ENCODE data around the gene MLLT1. TPM values are rescaled to one million over a fixed set of nuclear protein-coding genes. Genes with fewer than 3 reads are reported as not detected.

MLLT1 gene
- total and polyA plus RNA-seq, 2 of the 8 experiments (the other 6 are each of a cell fraction or from before 2014, with no cell fraction given), result 18.8 to 45.1 TPM

- no peaks in the 10 kb centered on the region for H3K9me3 ChIP-seq (ENCODE audit: insufficient read depth in 2 of 2, low read depth in 1 of 2, low read length in 1 of 2)
- H3K79me1 ChIP-seq (ENCODE audit: low read depth, low read length), result peaks cover 12% of the 10 kb centered on the region
- H4K91ac ChIP-seq (replicated peaks; ENCODE audit: insufficient read length, low read length), result no peak overlapping the region
- H4K5ac ChIP-seq (ENCODE audit: insufficient read length, low read depth, low read length), result no peak overlapping the region
- no peak overlapping the region for H3K14ac ChIP-seq (ENCODE audit: insufficient read length)
- POLR2A ChIA-PET (ENCODE audit: partially characterized antibody), result interaction anchor here (1.3 kb wide), 1 partner anchor 10 kb away, joined by 3 read pairs; no protein-coding TSS in a partner anchor
- H3K4ac ChIP-seq (replicated peaks; ENCODE audit: insufficient read length, low read depth, low read length), result no peak overlapping the region
- H3K4me2 ChIP-seq (ENCODE audit: insufficient read depth in 1 of 2, low read depth in 2 of 2, low read length in 2 of 2), result no peak overlapping the region
- WGBS, 2 experiments (ENCODE audit: extremely low coverage in 1 of 2, insufficient coverage in 1 of 2, insufficient read length in 1 of 2, insufficient replicate concordance in 2 of 2, low coverage in 1 of 2, low lambda C conversion rate in 2 of 2, missing lambda C conversion rate in 1 of 2), result 100% methylated on average over 4 of the region's 4 CpGs; no CpG with 5 or more reads in 1 of the 2 experiments
- no peak overlapping the region for H3K27ac ChIP-seq (ENCODE audit: low read depth, low read length)
- FAIRE-seq (no peak), DNase-seq (ENCODE audit: low read depth in 1 of 2, low spot score in 2 of 2) (no peak)
- no peak overlapping the region for H3K9ac ChIP-seq (replicated peaks in 1 of 4; ENCODE audit: extremely low read depth in 1 of 4, low read depth in 3 of 4, low read length in 3 of 4)
- no peak overlapping the region for H3K56ac ChIP-seq (replicated peaks; ENCODE audit: insufficient read length, low read depth, low read length)
- H2BK120ac ChIP-seq (replicated peaks; ENCODE audit: low read depth, low read length), result no peak overlapping the region
- peaks cover 0 to 3% (median 0%) of the 10 kb centered on the region in 4 experiments; a peak in 1 of 7 replicates for H3K4me1 ChIP-seq (replicated peaks in 1 of 4; ENCODE audit: control insufficient read depth in 3 of 4, insufficient read depth in 4 of 4, low read length in 3 of 4)
- H2BK20ac ChIP-seq (ENCODE audit: low read length), result no peak overlapping the region
- H3K36me3 ChIP-seq (ENCODE audit: control insufficient read depth in 2 of 4, insufficient read depth in 4 of 4, low read length in 3 of 4), result peaks cover 10 to 23% (median 12%) of the 10 kb centered on the region in 4 experiments; a peak in 5 of 8 replicates
- peaks cover under 1% of the 10 kb centered on the region; the same call in 1 of the 2 replicates for H3K23me2 ChIP-seq (ENCODE audit: low read depth, low read length)
- peaks cover 10 to 25% of the 10 kb centered on the region in 2 experiments for H4K20me1 ChIP-seq (replicated peaks in 1 of 2; ENCODE audit: control insufficient read depth in 1 of 2, insufficient read depth in 2 of 2, low read length in 2 of 2)
- CTCF ChIA-PET (ENCODE audit: partially characterized antibody), result interaction anchor here (1.7 to 3.0 kb wide), 2 partner anchors 14 to 37 kb away, joined by 5 to 16 read pairs; no protein-coding TSS in a partner anchor
- no peak overlapping the region for H2BK5ac ChIP-seq (ENCODE audit: low read depth, low read length)
- H3K18ac ChIP-seq (ENCODE audit: extremely low read depth, low read length), result no peak overlapping the region
- no peak overlapping the region for H4K8ac ChIP-seq (ENCODE audit: extremely low read depth, insufficient read depth, low read length)
- no peaks in the 10 kb centered on the region; a peak in 1 of 7 replicates for H3K27me3 ChIP-seq (replicated peaks in 1 of 4; ENCODE audit: control insufficient read depth in 3 of 4, extremely low read depth in 1 of 4, insufficient read depth in 3 of 4, low read length in 3 of 4)
- H2BK12ac ChIP-seq (ENCODE audit: low read depth, low read length), result no peak overlapping the region
- H2BK15ac ChIP-seq (ENCODE audit: low read length), result no peak overlapping the region
- H3K79me2 ChIP-seq (ENCODE audit: control insufficient read depth in 1 of 2, insufficient read depth in 2 of 2, low read length in 2 of 2), result peaks cover 0 to 12% of the 10 kb centered on the region in 2 experiments; a peak in 2 of 4 replicates
- H2AK5ac ChIP-seq (ENCODE audit: low read depth, low read length), result no peak overlapping the region
- no peak overlapping the region for H2AFZ ChIP-seq (ENCODE audit: low read length)
- no peak overlapping the region for H3K23ac ChIP-seq (ENCODE audit: insufficient read length)
- no peak overlapping the region for H3K4me3 ChIP-seq (ENCODE audit: extremely low read depth in 1 of 4, insufficient read depth in 2 of 4, low read depth in 3 of 4, low read length in 4 of 4)
- TF ChIP-seq EZH2 (IDR thresholded peaks at IDR 0.05; ENCODE audit: low read depth, low read length, severe bottlenecking), result no peak
- TF ChIP-seq E2F6 (IDR thresholded peaks at IDR 0.05), result no peak
- no peak for TF ChIP-seq ASH2L (IDR thresholded peaks at IDR 0.05; ENCODE audit: low read length)
- TF ChIP-seq CHD2 (IDR thresholded peaks at IDR 0.05; ENCODE audit: low read length), result no peak
- no peak for TF ChIP-seq KDM5A (IDR thresholded peaks at IDR 0.05; ENCODE audit: low read length)
- TF ChIP-seq JUND (IDR thresholded peaks at IDR 0.05; ENCODE audit: low read length), result no peak
Measured at GRCh38 chr19:6224308-6224675, 55.5 kb downstream of the MLLT1 start.
